HCT116 (cell line): ENCODE data around the gene FOXF1.

Experiments
- EZH2 ChIP-seq: fragments of 200-600 bp; sonication (generic); IDR thresholded peaks from 2 replicates; pipeline ENCODE4 v1.6.1; 2017; ENCODE audit warnings: antibody characterized with exemption, mixed run types
- POLR2A ChIP-seq: IDR thresholded peaks from 2 replicates; pipeline ENCODE4 v1.7.0; 2011; ENCODE audit warnings: borderline replicate concordance; ENCODE audit not compliant: insufficient read depth, insufficient read length; ENCODE audit errors: extremely low read depth
- POLR2AphosphoS5 ChIP-seq: IDR thresholded peaks from 2 replicates; pipeline ENCODE4 v1.6.1; 2011; ENCODE audit warnings: mild to moderate bottlenecking, low read depth, low read length, moderate library complexity

GRCh38 chr16:86495756-86496261 lies 14.5 kb upstream of the FOXF1 start:
- TF ChIP-seq EZH2 (no peak), POLR2AphosphoS5 (no peak), POLR2A (no peak)
